Ishikawa (cell line): ENCODE results near the gene GAA.
A peak's percentile ranks its signal among the peaks of the same experiment; 100 is the strongest.

Source experiments
- CEBPB ChIP-seq: IDR thresholded peaks from 2 replicates; pipeline ENCODE4 v1.6.1; 2012
- CREB1 ChIP-seq: IDR thresholded peaks from 2 replicates; pipeline ENCODE4 v1.6.1; 2012; ENCODE audit warnings: low read depth
- EGR1 ChIP-seq: IDR thresholded peaks from 2 replicates; pipeline ENCODE4 v1.6.1; 2012
- EP300 ChIP-seq: IDR thresholded peaks from 2 replicates; pipeline ENCODE4 v1.6.1; 2012; ENCODE audit warnings: borderline replicate concordance
- FOXM1 ChIP-seq: IDR thresholded peaks from 2 replicates; pipeline ENCODE4 v1.6.1; 2012; ENCODE audit warnings: low read depth, borderline replicate concordance
- NFIC ChIP-seq: IDR thresholded peaks from 2 replicates; pipeline ENCODE4 v1.6.1; 2012
- RAD21 ChIP-seq: IDR thresholded peaks from 2 replicates; pipeline ENCODE4 v1.6.1; 2012; ENCODE audit warnings: low read depth
- TAF1 ChIP-seq: IDR thresholded peaks from 2 replicates; pipeline ENCODE4 v1.6.1; 2012; ENCODE audit warnings: low read depth, mild to moderate bottlenecking
- TCF12 ChIP-seq: IDR thresholded peaks from 2 replicates; pipeline ENCODE4 v1.6.1; 2012; ENCODE audit warnings: low read depth
- TEAD4 ChIP-seq: IDR thresholded peaks from 2 replicates; pipeline ENCODE4 v1.6.1; 2012
- YY1 ChIP-seq: IDR thresholded peaks from 2 replicates; pipeline ENCODE4 v1.6.1; 2012; ENCODE audit warnings: low read depth
- ZBTB7A ChIP-seq: IDR thresholded peaks from 2 replicates; pipeline ENCODE4 v1.6.1; 2012; ENCODE audit warnings: low read depth
- TF ChIP-seq, protein P1 (sequence below): IDR thresholded peaks from 2 replicates; pipeline ENCODE4 v1.6.1; 2012; ENCODE audit warnings: low read depth, mild to moderate bottlenecking
- TF ChIP-seq, protein P2 (sequence below): IDR thresholded peaks from 2 replicates; pipeline ENCODE4 v1.6.1; 2012
- TF ChIP-seq, protein P3 (sequence below): IDR thresholded peaks from 2 replicates; pipeline ENCODE4 v1.6.1; 2012

Gene GAA

DNA sequence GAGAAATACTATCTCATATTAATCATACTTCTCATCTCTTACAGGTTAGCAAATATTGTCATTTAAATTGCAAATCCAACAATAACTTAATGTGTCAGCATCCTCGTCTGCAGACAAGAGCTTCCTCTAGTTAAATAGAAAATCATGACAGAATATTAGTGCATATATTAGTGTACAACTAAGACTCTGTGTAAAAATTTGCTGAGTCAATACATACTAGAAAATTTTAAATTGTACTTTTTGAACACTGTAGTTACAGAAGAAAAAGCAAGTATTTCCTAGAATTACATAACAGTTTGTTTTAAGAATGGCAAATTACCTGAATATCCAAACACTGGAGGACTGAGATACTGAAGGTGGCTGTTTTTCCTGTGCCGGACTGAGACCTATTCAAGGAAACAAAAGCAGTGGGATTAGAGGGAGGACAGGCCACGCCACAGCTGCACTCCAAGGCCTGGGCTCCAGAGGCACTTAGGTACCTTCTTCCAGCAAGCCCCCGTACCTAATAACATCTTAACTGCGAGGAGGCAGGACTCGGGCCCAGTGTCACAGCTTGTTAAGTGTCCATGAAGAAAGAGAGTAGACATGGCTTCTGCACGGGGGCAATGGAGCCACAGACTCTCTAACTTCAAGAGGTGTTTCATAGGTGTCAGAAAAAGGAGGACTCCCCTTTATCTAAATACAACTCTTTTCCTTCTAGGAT is 40.2 kb downstream of the GAA start:
- TF ChIP-seq YY1 (no peak), TAF1 (no peak), TEAD4 (no peak), ZBTB7A (no peak), TCF12 (no peak)
- TF ChIP-seq, protein P1, sequence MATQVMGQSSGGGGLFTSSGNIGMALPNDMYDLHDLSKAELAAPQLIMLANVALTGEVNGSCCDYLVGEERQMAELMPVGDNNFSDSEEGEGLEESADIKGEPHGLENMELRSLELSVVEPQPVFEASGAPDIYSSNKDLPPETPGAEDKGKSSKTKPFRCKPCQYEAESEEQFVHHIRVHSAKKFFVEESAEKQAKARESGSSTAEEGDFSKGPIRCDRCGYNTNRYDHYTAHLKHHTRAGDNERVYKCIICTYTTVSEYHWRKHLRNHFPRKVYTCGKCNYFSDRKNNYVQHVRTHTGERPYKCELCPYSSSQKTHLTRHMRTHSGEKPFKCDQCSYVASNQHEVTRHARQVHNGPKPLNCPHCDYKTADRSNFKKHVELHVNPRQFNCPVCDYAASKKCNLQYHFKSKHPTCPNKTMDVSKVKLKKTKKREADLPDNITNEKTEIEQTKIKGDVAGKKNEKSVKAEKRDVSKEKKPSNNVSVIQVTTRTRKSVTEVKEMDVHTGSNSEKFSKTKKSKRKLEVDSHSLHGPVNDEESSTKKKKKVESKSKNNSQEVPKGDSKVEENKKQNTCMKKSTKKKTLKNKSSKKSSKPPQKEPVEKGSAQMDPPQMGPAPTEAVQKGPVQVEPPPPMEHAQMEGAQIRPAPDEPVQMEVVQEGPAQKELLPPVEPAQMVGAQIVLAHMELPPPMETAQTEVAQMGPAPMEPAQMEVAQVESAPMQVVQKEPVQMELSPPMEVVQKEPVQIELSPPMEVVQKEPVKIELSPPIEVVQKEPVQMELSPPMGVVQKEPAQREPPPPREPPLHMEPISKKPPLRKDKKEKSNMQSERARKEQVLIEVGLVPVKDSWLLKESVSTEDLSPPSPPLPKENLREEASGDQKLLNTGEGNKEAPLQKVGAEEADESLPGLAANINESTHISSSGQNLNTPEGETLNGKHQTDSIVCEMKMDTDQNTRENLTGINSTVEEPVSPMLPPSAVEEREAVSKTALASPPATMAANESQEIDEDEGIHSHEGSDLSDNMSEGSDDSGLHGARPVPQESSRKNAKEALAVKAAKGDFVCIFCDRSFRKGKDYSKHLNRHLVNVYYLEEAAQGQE = no peak

DNA sequence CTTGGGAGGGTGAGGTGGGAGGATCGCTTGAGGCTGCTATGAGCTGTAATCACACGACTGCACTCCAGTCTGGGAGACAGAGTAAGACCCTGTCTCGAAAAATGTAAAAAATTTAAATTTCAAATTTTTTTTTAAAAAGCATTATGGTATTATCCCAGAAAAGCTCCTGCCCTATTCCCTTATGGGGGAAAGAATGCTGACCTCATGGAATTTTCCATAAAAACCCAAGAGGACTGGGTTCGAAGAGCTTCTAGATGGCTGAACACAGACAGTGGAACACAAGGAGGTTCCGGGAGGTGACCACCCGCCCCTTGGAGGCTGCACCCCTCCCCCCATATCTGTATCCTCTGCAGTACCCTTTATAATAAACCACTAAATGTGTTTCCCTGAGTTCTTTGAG is 41.5 kb downstream of the GAA start:
- TF ChIP-seq, protein P1 = no peak
- TF ChIP-seq FOXM1 = no peak
- no peak for TF ChIP-seq TCF12
- TF ChIP-seq RAD21 = no peak
- no peak for TF ChIP-seq ZBTB7A
- TF ChIP-seq YY1 = no peak
- no peak for TF ChIP-seq NFIC
- no peak for TF ChIP-seq CREB1
- TF ChIP-seq EP300 = no peak
- no peak for TF ChIP-seq CEBPB
- TF ChIP-seq TAF1 = no peak
- TF ChIP-seq, protein P2, sequence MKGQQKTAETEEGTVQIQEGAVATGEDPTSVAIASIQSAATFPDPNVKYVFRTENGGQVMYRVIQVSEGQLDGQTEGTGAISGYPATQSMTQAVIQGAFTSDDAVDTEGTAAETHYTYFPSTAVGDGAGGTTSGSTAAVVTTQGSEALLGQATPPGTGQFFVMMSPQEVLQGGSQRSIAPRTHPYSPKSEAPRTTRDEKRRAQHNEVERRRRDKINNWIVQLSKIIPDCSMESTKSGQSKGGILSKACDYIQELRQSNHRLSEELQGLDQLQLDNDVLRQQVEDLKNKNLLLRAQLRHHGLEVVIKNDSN = no peak
- TF ChIP-seq TEAD4 = no peak

DNA sequence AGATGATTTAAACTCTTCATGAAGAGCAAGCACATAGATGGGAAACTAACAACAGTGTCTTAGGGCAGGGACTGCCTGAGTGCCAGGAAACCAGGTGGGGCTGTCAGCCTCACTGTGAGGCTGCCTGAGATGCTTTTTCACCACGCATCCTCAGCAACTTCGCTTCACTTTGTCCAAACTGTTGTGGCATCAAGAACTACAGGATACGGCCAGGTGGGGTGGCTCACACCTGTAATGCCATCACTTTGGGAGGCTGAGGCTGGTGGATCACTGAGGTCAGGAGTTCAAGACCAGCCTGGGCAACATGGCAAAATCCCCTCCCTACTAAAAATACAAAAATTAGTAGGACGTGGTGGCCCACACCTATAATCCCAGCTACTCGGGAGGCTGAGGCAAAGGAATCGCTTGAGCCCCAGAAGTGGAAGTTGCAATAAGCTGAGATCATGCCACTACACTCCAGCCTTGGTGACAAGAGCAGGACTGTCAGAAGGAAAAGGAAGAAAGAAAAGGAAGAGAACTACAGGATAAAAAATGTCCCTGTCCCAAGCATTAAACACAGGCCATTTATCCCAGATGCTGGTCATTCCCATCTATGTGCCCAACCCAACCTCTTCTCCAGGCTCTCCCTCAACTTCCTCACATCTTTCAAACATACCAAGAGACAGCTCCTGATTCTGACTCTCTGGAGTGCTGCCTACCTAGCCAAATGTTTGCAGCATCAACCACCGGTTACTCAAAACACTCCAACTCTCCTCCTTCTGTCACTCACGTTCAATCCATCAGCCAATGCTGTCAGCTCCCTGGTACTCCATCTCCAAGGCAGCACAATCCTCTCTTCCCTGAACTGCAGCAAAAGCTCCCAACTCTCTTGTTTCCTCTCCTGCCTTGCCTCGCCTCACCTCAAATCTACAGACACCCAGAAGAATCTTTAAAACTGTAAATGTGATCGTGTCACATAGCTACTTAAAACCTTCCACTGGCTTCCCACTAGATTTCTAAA is 44.0 kb downstream of the GAA start:
- TF ChIP-seq, protein P2 = no peak
- no peak for TF ChIP-seq ZBTB7A
- no peak for TF ChIP-seq RAD21

DNA sequence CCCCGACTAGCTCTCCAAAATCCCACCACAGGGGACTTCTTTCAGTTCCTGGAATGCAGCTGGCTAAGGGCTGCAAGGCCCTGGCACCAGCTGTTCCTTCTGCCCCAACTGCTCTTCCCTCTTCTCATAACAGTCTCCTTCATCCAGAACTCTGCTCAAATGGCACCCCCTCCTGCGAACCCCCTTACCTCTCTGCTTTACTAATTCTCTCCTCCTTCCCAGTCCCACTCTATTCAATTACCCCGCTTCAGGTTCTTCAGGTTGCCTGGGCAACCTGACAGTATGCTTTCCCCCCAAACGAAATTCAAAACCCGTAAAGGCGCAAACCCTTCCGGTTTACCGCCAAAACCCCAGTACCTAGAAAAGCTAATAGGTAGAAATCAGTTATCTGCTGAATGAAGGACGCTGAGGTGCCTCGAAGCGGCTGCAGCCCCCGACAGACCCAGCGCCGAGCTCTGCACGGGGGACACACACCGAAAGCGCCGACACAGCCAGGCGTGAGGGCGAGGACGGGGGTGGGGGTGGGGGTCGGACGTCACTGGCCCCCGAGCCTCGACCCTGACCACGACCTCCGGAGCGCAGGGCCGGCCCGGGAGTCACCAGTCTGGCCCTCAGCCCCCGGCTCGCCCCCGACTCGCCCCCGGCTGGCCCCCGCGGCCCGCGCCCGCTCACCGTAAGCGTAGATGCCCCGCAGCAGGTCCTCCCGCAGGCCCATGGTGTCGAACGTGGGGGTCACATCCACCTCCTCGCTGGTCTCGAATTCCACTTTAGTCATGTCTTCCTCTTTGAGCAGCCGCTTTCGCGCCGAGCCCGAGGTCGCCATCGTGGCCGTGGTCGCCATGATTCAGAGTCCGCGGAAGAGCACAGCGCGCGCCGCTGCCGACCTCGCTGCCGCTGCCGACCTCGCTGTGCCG is 45.0 kb downstream of the GAA start:
- TF ChIP-seq, protein P3, sequence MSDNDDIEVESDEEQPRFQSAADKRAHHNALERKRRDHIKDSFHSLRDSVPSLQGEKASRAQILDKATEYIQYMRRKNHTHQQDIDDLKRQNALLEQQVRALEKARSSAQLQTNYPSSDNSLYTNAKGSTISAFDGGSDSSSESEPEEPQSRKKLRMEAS = no peak
- TF ChIP-seq TCF12 = no peak
- TF ChIP-seq YY1 = peak; percentile 62
- peak; percentile 24; the same call in 1 of the 2 replicates for TF ChIP-seq ZBTB7A

DNA sequence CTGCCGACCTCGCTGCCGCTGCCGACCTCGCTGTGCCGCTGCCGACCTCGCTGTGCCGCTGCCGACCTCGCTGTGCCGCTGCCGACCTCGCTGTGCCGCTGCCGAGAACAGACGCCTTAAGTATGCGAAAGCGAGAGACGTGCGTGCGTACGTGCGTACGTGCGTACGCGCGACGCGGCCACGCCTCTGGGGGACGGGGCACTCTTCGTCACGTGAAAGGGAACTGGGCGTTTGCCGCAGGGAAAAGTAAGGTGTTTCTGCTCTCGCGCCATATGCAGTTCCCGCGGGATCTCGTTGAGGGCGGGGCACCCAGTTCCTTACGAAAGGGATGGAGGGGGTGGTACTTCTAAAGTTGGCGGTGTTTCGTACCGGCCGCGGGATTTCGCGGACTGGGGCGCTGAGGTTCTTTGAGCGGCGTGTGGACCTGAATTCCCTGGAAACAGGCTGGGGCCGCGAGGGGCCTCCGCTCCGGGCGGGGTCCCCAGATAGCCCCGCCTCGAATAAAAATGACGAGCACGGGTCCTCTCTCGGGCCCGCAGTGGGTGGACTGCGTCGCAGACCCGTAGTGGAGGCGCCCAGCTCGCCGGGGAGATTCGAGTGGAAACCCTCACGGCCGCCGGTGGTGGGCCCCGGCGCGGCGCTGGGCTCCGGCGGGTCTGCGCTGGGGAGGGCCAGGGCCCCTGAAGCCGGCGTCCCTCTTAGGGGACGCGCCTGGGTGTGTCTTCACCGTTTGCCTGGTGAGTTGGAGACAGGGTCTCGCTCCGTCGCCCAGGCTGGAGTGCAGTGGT is 45.8 kb downstream of the GAA start, which contains the start of gene EIF4A3:
Gene EIF4A3 (minus strand): TSS at position 94 of the 788 bp plus-strand sequence. CDS start 167 bp downstream, outside the sequence.
- TF ChIP-seq TCF12 (peak; percentile 42; the same call in 1 of the 2 replicates), NFIC (peak; percentile 36; the same call in 1 of the 2 replicates), FOXM1 (no peak), TAF1 (peak; percentile 75), YY1 (no peak), RAD21 (no peak), EGR1 (no peak), CREB1 (peak; percentile 56; the same call in 1 of the 2 replicates), EP300 (peak; percentile 34; the same call in 1 of the 2 replicates), TEAD4 (peak; percentile 34; the same call in 1 of the 2 replicates), ZBTB7A (peak; percentile 43; the same call in 1 of the 2 replicates), CEBPB (no peak)
- TF ChIP-seq, protein P3 = peak; percentile 64
- TF ChIP-seq, protein P1 = 0 out of 2 replicates have a peak, but pooled peaks have one; percentile 12
- TF ChIP-seq, protein P2 = peak; percentile 94
